Spinal cord (tissue), 10 donors: ENCODE data around the gene FAM107B. TPM values are rescaled to one million over a fixed set of nuclear protein-coding genes. Genes with fewer than 3 reads are reported as not detected.

Source experiments
- DNase-seq, 6 donors: peaks; one replicate each; pipeline versions ENCODE4 v3.0.0 to v3.0.0-alpha.2; 2013 to 2015; ENCODE audit warnings: low spot score in 6 of 6, low read depth in 4 of 6
- H3K27ac ChIP-seq: one replicate; pipeline ENCODE4 v1.5.1; 2013; ENCODE audit warnings: low read depth, low read length, control low read depth
- H3K27me3 ChIP-seq: one replicate; pipeline ENCODE4 v1.6.1; 2013; ENCODE audit warnings: low read length; ENCODE audit not compliant: control insufficient read depth, insufficient read depth
- H3K36me3 ChIP-seq: one replicate; pipeline ENCODE4 v1.6.1; 2013; ENCODE audit warnings: low read length; ENCODE audit not compliant: control insufficient read depth, insufficient read depth
- H3K4me1 ChIP-seq: one replicate; pipeline ENCODE4 v1.6.1; 2013; ENCODE audit warnings: low read length; ENCODE audit not compliant: control insufficient read depth, insufficient read depth
- H3K4me3 ChIP-seq: one replicate; pipeline ENCODE4 v1.5.1; 2013; ENCODE audit warnings: low read depth, low read length, control low read depth
- H3K9me3 ChIP-seq: one replicate; pipeline ENCODE4 v1.6.1; 2013; ENCODE audit warnings: low read length; ENCODE audit not compliant: control insufficient read depth, insufficient read depth
- WGBS: methylation state at CpG from one replicate; pipeline ENCODE4 v1.1.5; 2013; ENCODE audit warnings: missing lambda C conversion rate; ENCODE audit not compliant: insufficient coverage; 5-methylcytosine and 5-hydroxymethylcytosine counted together
- polyA plus RNA-seq, 2 donors: library from polyadenylated mRNA; unstranded; fragments of 120-200 nt; gene quantifications; one replicate each; pipeline ENCODE4 v1.2.1, GENCODE V29; 2013; ENCODE audit not compliant: insufficient read length in 2 of 2
- total RNA-seq, 2 donors: library from RNA; depleted of rRNA in 1 of 2; stranded (reverse); fragments of 120-200 nt in 1 of 2; fragments of >200 nt in 1 of 2; gene quantifications; one replicate each; pipeline versions ENCODE4 v1.2.3 to v1.2.4, GENCODE V29; 2013 to 2014
- donor health status: healthy.

The FAM107B gene
- total and polyA plus RNA-seq, 4 donors: 36.4 to 56.9 (median 47.1) TPM

GRCh38 chr10:14812271-14812670, 37.6 kb upstream of the FAM107B start:
- H3K4me3 ChIP-seq: no peak overlapping the region
- no peak for DNase-seq
- no peaks in the 10 kb centered on the region for H3K27me3 ChIP-seq
- H3K9me3 ChIP-seq: no peaks in the 10 kb centered on the region
- no peaks in the 10 kb centered on the region for H3K4me1 ChIP-seq
- WGBS: 100% methylated on average over 2 of the region's 3 CpGs
- no peaks in the 10 kb centered on the region for H3K36me3 ChIP-seq
- no peak overlapping the region for H3K27ac ChIP-seq

GRCh38 chr10:14810969-14811953, 36.6 kb upstream of the FAM107B start:
- no peaks in the 10 kb centered on the region for H3K27me3 ChIP-seq
- no peaks in the 10 kb centered on the region for H3K36me3 ChIP-seq
- no peak overlapping the region for H3K4me3 ChIP-seq
- no peak overlapping the region for H3K27ac ChIP-seq
- H3K4me1 ChIP-seq: no peaks in the 10 kb centered on the region
- 70% methylated on average over 7 of the region's 9 CpGs for WGBS
- peak in 1 of 6 donors; percentile 3 for DNase-seq
- H3K9me3 ChIP-seq: no peaks in the 10 kb centered on the region

- no peak overlapping the region for H3K4me3 ChIP-seq
- H3K4me1 ChIP-seq: no peaks in the 10 kb centered on the region
- no peaks in the 10 kb centered on the region for H3K36me3 ChIP-seq
- no peaks in the 10 kb centered on the region for H3K27me3 ChIP-seq
- DNase-seq: no peak
- H3K9me3 ChIP-seq: no peaks in the 10 kb centered on the region
- H3K27ac ChIP-seq: no peak overlapping the region
- no CpG with 5 or more reads among the region's 3 CpGs for WGBS
Observed at GRCh38 chr10:14806318-14806717, 31.6 kb upstream of the FAM107B start.

GRCh38 chr10:14803827-14804226, 29.1 kb upstream of the FAM107B start:
- no peak overlapping the region for H3K4me3 ChIP-seq
- H3K27ac ChIP-seq: no peak overlapping the region
- DNase-seq: no peak
- H3K9me3 ChIP-seq: no peaks in the 10 kb centered on the region
- no CpG with 5 or more reads among the region's 1 CpG for WGBS
- no peaks in the 10 kb centered on the region for H3K36me3 ChIP-seq
- H3K27me3 ChIP-seq: no peaks in the 10 kb centered on the region
- H3K4me1 ChIP-seq: no peaks in the 10 kb centered on the region

GRCh38 chr10:14801723-14802122, 27.0 kb upstream of the FAM107B start:
- 63% methylated on average over 5 of the region's 5 CpGs for WGBS
- Histone ChIP-seq H3K4me1 (no peaks in the 10 kb centered on the region), H3K27me3 (no peaks in the 10 kb centered on the region), H3K36me3 (no peaks in the 10 kb centered on the region), H3K27ac (no peak overlapping the region), H3K9me3 (no peaks in the 10 kb centered on the region), H3K4me3 (no peak overlapping the region)
- DNase-seq: no peak

GRCh38 chr10:14800397-14800796, 25.7 kb upstream of the FAM107B start:
- no peak for DNase-seq
- Histone ChIP-seq H3K27me3 (no peaks in the 10 kb centered on the region), H3K4me3 (no peak overlapping the region), H3K9me3 (no peaks in the 10 kb centered on the region), H3K27ac (no peak overlapping the region), H3K36me3 (no peaks in the 10 kb centered on the region), H3K4me1 (no peaks in the 10 kb centered on the region)
- no CpG with 5 or more reads among the region's 1 CpG for WGBS

GRCh38 chr10:14798636-14799035, 23.9 kb upstream of the FAM107B start:
- Histone ChIP-seq H3K9me3 (no peaks in the 10 kb centered on the region), H3K27me3 (no peaks in the 10 kb centered on the region), H3K27ac (no peak overlapping the region), H3K4me1 (no peaks in the 10 kb centered on the region), H3K36me3 (no peaks in the 10 kb centered on the region), H3K4me3 (no peak overlapping the region)
- DNase-seq: no peak
- no CpG with 5 or more reads among the region's 5 CpGs for WGBS

GRCh38 chr10:14787938-14788337, 13.2 kb upstream of the FAM107B start:
- H3K27me3 ChIP-seq: no peaks in the 10 kb centered on the region
- no peaks in the 10 kb centered on the region for H3K9me3 ChIP-seq
- no peak overlapping the region for H3K27ac ChIP-seq
- 79% methylated on average over 3 of the region's 5 CpGs for WGBS
- H3K36me3 ChIP-seq: no peaks in the 10 kb centered on the region
- H3K4me3 ChIP-seq: no peak overlapping the region
- DNase-seq: no peak
- no peaks in the 10 kb centered on the region for H3K4me1 ChIP-seq

- H3K4me3 ChIP-seq: no peak overlapping the region
- 93% methylated on average over 2 of the region's 5 CpGs for WGBS
- no peak overlapping the region for H3K27ac ChIP-seq
- H3K36me3 ChIP-seq: no peaks in the 10 kb centered on the region
- no peaks in the 10 kb centered on the region for H3K4me1 ChIP-seq
- DNase-seq: no peak
- H3K27me3 ChIP-seq: no peaks in the 10 kb centered on the region
- H3K9me3 ChIP-seq: no peaks in the 10 kb centered on the region
Observed at GRCh38 chr10:14784459-14785055, 9.9 kb upstream of the FAM107B start.
